GM19025 (cell line): ENCODE results near the gene ARVCF.

Experiments
- ATAC-seq: cut with Tn5 transposase; IDR thresholded peaks from one replicate; pipeline ENCODE4 v1.9.1; 2021; ENCODE audit warnings: mild to moderate bottlenecking, low read depth, moderate library complexity; ENCODE audit not compliant: unreplicated experiment

Gene ARVCF

GRCh38 chr22:19921544-19922081, 95.0 kb downstream of the ARVCF start:
- no peak for ATAC-seq
